GM21717 (cell line): ENCODE measurements around the gene RNF224.
A peak's percentile ranks its signal among the peaks of the same experiment; 100 is the strongest.

ENCODE experiments used
- ATAC-seq: cut with Tn5 transposase; IDR thresholded peaks from one replicate; pipeline ENCODE4 v1.9.1; 2021; ENCODE audit warnings: mild to moderate bottlenecking, moderate library complexity; ENCODE audit not compliant: unreplicated experiment

Gene RNF224

GRCh38 chr9:137227054-137227852, at the start of gene RNF224:
Gene RNF224, plus strand, starts transcription at chr9:137227502. Its CDS starts 834 bp downstream, at chr9:137228336.
- ATAC-seq: no peak

DNA sequence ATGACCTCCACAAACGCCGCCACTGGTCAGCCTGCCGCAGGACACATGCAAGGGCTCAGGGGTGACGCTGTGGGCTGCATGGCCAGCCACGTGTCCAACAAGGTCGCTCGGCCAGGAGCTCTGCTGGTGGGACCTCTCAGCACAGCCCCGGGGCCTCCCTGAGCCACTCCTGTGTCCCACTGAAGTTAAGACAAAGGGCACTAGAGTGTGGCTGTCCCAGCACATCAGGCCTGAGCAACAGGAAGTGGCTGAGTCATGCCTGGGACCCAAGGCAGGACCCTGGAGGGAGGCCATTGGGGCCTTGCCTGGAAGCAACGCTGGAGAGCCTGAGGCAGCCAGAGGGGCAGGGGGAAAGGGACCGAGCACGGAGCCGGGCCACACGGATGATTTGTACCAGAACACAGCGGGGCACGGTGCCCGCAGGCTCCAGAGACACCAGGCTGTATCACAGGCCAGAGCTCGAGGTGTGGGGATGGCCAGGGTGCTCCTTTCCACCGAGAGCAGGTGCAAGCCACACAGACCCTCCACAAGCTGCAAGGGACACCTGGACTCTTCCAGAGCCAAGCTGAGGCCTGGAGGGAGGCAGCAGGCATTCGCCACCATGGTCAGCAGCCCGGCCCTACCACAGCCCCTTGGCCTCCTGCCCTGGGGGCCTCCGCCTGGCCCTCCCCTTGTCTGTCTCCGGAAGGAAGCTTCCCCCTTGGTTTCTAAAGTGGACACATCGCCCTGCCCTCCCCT, 48.9 kb upstream of the RNF224 start:
- no peak for ATAC-seq

DNA sequence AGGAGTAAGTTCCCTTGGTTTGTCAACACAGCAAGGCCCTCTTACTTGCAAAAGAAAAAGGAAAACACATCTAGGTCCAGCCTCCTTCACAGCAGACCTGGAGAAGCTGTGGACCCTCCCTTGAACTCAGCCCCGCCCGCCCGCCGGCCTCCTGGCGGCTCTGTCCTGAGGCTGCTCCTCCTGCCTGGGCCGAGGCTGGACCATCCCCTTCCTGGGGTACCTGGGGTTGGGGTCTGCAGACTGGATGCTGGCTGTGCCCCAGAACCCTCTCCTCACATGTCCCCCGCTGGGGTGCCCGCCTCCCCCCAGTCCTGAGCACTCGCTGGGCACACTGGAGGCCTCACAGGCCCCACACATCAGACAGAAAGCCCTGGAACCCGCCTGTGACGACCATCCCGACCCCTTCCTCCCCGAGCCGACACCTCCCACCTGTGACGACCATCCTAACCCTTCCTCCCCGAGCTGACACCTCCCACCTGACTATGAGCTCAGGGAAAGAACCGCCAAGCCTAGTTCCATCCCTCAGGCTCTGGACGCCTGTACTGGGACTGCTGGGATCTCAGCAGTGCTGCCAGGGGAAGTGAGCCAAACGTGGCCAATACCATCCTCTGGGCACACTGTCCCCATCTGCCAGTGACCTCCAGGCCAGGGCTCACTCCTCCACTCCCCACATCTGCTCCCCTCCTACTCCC, 48.2 kb upstream of the RNF224 start:
- ATAC-seq: no peak

GRCh38 chr9:137179761-137180160, 47.5 kb upstream of the RNF224 start:
- no peak for ATAC-seq

DNA sequence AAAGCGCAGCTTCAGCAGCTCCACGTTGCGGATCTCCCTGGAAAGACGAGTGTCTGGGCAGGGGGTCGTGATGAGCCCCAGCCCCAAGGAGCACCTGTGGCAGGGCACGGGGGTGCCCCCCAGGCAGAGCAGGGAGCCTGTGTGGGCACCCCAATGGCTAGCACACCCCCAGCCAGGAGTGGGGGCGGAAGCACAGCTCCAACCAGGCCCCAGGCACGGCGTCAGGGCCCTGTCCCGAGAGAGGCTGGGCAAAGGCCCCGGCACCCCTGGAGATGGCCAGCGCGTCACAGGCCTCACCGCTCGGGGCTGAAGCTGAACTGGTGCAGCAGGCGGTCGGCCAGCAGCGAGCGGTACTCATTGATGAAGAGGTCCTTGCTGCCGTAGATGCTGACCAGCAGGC, 46.8 kb upstream of the RNF224 start:
- ATAC-seq: no peak

GRCh38 chr9:137181680-137182079, 45.6 kb upstream of the RNF224 start:
- no peak for ATAC-seq

DNA sequence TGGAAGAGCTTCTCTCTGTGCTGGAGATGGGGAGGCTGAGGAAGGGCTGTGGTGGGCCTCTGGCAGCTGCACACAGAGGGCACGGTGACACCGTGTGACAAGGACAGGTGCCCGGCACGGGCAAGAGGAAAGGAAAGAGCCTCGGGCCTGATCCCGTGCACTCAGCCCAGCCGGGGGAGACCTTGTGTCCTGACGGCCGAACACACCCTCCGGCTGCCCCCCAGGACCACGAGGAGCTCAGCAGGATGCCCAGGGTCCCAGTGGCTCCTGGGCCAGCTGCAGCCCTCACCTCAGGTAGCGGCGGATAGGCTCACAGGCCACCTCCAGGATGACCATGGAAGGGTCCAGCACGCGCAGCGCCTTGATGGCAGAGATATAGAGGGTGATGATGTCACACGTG, 44.5 kb upstream of the RNF224 start:
- ATAC-seq: no peak

GRCh38 chr9:137183980-137184595, 43.2 kb upstream of the RNF224 start:
- no peak for ATAC-seq

DNA sequence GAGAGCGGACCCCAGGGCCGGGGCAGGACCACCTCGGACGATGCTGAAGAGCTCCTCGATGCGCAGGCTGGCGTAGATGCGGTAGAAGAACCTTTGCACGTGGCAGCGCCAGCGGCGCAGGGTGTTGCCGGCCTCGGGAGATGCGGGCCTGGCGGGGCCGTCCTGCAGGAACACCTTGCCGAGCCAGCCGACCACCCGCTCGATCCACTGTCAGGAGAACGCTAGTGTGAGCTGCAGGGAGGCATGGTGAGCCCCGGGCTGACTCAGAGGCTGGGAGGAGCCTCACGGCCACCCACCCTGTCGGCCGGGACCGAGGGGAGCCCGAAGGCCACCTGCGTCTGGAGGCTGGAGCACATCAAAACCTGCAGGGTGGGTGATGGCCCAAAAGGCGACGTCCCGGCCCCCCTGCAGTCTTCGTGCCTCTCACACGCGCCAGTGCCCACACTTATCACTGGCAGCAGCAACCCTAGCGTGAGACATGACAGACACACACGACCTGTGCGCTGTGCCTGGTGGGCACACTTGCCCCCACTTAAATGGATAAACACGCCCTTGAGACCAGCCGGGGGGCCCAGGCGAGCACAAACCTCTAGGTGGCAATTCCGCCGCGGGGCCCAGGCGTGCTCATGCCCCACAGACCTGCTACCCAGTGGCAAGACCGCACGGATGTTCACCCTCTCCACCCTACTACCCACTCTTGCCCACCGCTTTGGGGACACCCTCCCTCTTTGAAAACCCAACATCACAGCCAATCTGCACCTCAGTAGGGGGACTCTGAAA, 42.2 kb upstream of the RNF224 start:
- no peak for ATAC-seq

DNA sequence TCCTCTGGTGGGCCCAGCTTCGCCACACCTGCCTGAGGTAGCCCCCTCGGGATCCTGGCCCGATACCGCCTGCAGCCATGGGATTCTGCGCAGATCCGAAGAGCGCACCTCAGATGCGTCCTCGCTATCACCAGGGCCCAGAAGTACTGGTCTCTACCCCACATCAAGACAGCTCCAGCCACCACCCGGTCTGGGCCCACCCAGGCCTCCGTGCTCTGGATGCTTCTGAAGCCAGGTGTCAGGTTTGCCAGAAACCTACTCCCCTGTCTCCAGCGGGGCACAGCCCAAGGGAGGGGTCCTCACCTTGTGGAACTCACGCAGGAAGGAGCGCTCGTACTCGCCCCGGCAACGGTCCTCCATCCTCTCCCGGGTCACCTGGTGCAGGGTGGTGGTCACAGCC, 41.4 kb upstream of the RNF224 start:
- no peak for ATAC-seq

GRCh38 chr9:137186385-137186784, 40.9 kb upstream of the RNF224 start:
- no peak for ATAC-seq

DNA sequence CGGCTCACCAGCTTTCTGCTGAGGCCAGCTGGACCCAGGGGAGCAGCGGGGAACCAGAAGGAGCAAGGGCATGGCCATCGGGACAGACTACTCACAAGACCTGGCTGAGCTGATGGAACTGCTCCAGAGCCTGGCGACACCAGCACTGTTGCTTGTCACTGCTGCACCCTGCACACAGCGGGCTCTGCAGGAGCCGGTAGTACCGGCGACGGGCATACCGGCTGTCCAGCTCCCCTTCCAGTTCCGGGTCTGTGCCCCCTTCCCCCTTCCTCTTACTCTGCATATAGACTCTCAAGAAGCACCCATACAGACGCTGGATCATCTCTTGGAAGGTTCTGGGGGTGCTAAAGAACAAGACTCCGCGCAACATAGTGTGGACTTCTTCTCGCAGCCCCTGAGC, 39.9 kb upstream of the RNF224 start:
- ATAC-seq: no peak

DNA sequence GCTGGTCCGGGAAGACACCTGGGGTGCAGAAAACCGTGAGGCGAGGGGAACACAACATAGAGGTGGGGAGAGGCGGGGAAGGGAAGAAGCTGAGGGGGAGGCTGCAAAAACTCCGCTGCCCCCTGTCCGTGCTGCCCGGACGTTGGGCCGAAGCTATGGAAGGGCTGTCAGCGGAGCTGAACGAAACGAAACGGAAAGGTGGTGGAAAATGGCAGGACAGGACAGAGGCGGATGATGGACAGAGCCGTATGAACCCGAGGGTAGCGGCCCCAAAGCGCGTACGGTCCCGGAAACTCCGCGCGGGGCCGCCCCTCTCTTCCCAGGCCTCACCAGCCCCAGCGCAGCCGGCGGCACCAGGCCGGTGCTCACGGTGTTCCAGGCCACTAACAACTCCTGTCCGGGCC, 39.2 kb upstream of the RNF224 start:
- no peak for ATAC-seq

- peak; percentile 48 for ATAC-seq
Measured at GRCh38 chr9:137188490-137189296, 38.6 kb upstream of the RNF224 start, which contains the start of the genes ANAPC2 and SSNA1. Gene ANAPC2, minus strand, starts transcription at chr9:137188560. Its CDS starts 28 bp downstream, at chr9:137188532. Gene SSNA1, plus strand, starts transcription at chr9:137188676. Its CDS starts 51 bp downstream, at chr9:137188727.

DNA sequence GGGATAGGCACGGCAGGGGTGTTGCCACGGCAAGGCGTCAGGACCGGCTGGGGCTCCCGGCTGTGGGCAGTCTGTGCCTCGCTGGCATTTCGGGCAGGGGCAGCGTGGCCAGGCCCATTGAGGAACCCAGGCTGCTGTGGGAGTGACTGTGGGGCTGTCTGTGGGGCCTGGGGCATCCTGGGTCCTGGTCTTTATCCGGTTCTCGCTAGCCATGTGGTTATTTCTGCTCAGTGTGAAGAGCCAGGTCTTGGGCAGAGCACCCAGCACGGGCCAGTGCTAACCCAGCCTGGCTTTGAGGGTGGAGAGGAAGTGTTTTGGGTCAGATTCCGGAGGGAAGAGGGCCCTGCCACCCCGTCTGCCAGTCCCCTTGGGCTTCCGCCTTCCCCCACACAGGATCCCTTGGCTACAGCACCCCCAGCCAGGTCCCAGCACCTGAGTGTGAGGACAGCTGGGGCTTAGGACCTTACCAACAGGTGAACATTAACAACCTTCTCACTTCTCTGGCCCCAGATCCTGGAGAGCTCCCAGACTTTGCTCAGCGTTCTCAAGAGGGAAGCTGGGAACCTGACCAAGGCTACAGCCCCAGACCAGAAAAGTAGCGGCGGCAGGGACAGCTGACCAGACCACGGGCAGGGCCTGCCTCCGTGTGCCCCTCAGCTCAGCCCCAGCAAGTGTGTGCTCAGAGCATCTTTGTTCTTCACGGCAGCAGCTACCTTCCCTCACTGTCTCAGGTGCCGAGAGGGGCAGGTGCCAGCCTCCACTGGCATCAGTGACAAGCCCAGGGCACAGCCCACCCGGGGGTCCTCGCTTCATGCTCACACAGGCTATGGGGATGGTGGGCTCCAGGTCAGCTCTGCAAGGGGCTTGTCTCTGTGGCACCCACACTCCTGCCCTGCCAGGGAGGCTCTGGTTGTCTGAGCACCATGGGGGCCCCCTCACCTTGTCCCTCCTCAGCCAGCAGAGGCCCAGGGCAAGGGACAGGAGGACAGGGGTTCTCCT, 37.7 kb upstream of the RNF224 start:
- ATAC-seq: peak; percentile 7

DNA sequence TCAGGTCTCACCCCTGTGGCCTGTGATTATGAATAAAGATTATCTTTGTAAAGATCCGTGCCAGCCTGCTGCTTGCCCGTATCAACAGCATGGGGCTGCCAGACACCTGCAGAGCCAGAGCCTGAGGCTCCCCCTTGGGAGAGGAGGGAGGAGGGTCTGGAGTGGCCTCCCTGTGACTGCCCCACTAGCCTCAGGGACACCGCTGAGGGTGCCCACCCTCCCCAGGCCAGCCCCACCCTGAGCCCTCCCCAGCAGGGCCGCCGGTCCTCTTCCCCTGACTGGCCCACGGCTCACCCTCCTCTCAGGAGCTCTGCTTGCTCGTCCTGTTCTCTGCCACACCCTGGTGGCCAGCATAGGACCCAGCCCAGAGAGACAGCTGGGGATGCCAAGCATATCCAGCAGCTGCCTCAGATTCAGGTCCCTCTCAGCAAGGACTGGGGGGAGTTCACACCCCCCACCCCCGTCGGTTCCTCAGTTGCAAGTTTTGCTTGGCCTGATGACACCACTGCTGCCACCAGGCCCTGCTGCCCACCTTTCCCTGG, 36.9 kb upstream of the RNF224 start:
- ATAC-seq: no peak

GRCh38 chr9:137191245-137191644, 36.1 kb upstream of the RNF224 start:
- ATAC-seq: no peak
